ENCODE results near the gene RAD18.

- TF ChIP-seq TAF1 (conservative IDR thresholded peaks at IDR 0.05) (no peak), CTCF (IDR thresholded peaks at IDR 0.05; ENCODE audit: low read depth, low read length, missing input control) (no peak), ZBTB33 (IDR thresholded peaks at IDR 0.05) (peak; percentile 35), RXRA (IDR thresholded peaks at IDR 0.05) (peak; percentile 64 to 70), MAX (IDR thresholded peaks at IDR 0.05) (peak; percentile 99)
These were observed 17.5 kb upstream of the RAD18 start for GRCh38 chr3:8980756-8981257.

Data from liver (tissue), 3 donors.